Tibial nerve (tissue), 4 donors: Measurements from ENCODE around the gene AP2A2. TPM values are rescaled to one million over a fixed set of nuclear protein-coding genes. Genes with fewer than 3 reads are reported as not detected.

Source experiments
- DNase-seq, 2 donors: peaks; one replicate each; pipeline ENCODE4 v3.0.0-alpha.2; 2019; ENCODE audit warnings: low spot score in 2 of 2
- H3K27ac ChIP-seq, 4 donors: fragments of 200-600 bp; sonication (generic) in 3 of 4; one replicate each; pipeline ENCODE4 v1.5.1; 2017 to 2019; ENCODE audit warnings: mild to moderate bottlenecking in 1 of 4
- H3K27me3 ChIP-seq, 2 donors: fragments of 200-600 bp; sonication (generic) in 1 of 2; one replicate each; pipeline versions ENCODE4 v1.5.1 to v1.6.0; 2017 to 2019
- H3K36me3 ChIP-seq, 3 donors: fragments of 200-600 bp; sonication (generic); one replicate each; pipeline ENCODE4 v1.5.1; 2018 to 2019
- H3K4me1 ChIP-seq, 4 donors: fragments of 200-600 bp; sonication (generic) in 3 of 4; one replicate each; pipeline ENCODE4 v1.5.1; 2017 to 2019
- H3K4me3 ChIP-seq, 4 donors: fragments of 200-600 bp; sonication (generic) in 3 of 4; one replicate each; pipeline ENCODE4 v1.5.1; 2017 to 2019; ENCODE audit warnings: mild to moderate bottlenecking in 1 of 4, moderate library complexity in 1 of 4
- H3K9me3 ChIP-seq, 4 donors: fragments of 200-600 bp; sonication (generic) in 3 of 4; one replicate each; pipeline ENCODE4 v1.5.1; 2017 to 2019
- EP300 ChIP-seq, 2 donors: sonication (generic); formaldehyde crosslinking; IDR thresholded peaks; one replicate each; pipeline ENCODE4 v1.6.1; 2017; ENCODE audit warnings: antibody characterized with exemption in 2 of 2, mild to moderate bottlenecking in 1 of 2
- POLR2A ChIP-seq, 2 donors: fragments of 450-650 bp; IDR thresholded peaks; one replicate each; pipeline ENCODE4 v1.6.1; 2017; ENCODE audit warnings: antibody characterized with exemption in 2 of 2, mild to moderate bottlenecking in 2 of 2, moderate library complexity in 2 of 2
- WGBS, 2 donors: methylation state at CpG; one replicate each; pipeline ENCODE4 v1.1.5; 2018; 5-methylcytosine and 5-hydroxymethylcytosine counted together
- total RNA-seq, 4 donors: library from RNA; depleted of rRNA; stranded (reverse); fragments of >200 nt; gene quantifications; one replicate each; pipeline ENCODE4 v1.1.0, GENCODE V29; 2016
- TF ChIP-seq, protein P1 (sequence below), 5 experiments: fragments of 200-600 bp in 3 of 5; fragments of 450-650 bp in 2 of 5; sonication (generic) in 3 of 5; IDR thresholded peaks; one replicate each; pipeline ENCODE4 v1.5.1; 2016 to 2019; ENCODE audit warnings: antibody characterized with exemption in 5 of 5, mild to moderate bottlenecking in 3 of 5, moderate library complexity in 2 of 5

The AP2A2 gene
- total RNA-seq, 4 donors from 2014 or later = 70.8 to 136 (median 90.3) TPM

GRCh38 chr11:1036303-1036923, 110.7 kb downstream of the AP2A2 start, which contains the start of gene MUC6:
Gene MUC6 (minus strand): TSS chr11:1036718. CDS start chr11:1036655, 63 bp downstream.
- WGBS, 2 donors = 67 to 70% methylated on average over 28 to 33 of the region's 42 CpGs
- TF ChIP-seq POLR2A (IDR thresholded peaks at IDR 0.05) (no peak), EP300 (IDR thresholded peaks at IDR 0.05) (no peak)
- TF ChIP-seq, protein P1, sequence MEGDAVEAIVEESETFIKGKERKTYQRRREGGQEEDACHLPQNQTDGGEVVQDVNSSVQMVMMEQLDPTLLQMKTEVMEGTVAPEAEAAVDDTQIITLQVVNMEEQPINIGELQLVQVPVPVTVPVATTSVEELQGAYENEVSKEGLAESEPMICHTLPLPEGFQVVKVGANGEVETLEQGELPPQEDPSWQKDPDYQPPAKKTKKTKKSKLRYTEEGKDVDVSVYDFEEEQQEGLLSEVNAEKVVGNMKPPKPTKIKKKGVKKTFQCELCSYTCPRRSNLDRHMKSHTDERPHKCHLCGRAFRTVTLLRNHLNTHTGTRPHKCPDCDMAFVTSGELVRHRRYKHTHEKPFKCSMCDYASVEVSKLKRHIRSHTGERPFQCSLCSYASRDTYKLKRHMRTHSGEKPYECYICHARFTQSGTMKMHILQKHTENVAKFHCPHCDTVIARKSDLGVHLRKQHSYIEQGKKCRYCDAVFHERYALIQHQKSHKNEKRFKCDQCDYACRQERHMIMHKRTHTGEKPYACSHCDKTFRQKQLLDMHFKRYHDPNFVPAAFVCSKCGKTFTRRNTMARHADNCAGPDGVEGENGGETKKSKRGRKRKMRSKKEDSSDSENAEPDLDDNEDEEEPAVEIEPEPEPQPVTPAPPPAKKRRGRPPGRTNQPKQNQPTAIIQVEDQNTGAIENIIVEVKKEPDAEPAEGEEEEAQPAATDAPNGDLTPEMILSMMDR (IDR thresholded peaks at IDR 0.05) = no peak
- H3K4me1 ChIP-seq = no peaks in the 10 kb centered on the region
- no peak within 1 kb of the TSS for H3K4me3 ChIP-seq
- H3K9me3 ChIP-seq = no peaks in the 10 kb centered on the region
- no peak within 1 kb of the TSS for H3K27ac ChIP-seq
- no peaks in the 10 kb centered on the region for H3K36me3 ChIP-seq
- H3K27me3 ChIP-seq = peaks cover 0 to 42% of the 10 kb centered on the region in 2 donors
- no peak for DNase-seq

DNA sequence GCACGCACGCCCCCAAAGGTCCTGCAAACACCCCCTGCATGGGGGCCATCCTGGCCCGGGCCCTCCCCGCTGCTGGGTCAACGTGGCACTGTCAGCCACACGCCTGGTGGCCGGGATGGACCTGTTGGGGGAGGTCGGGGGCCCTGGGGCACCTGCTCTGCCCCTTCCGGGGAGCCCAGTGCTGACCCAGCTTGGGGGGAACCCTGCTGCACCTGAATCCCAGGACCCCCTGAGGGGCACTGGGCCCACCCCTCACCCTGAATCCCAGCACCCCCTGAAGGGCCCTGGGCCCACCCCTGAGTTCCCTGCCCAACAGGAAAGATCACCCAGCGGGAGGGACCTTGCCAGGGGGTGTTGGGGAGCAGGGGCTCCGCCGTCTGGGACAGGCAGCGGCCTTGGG, 111.3 kb downstream of the AP2A2 start:
- no peak overlapping the region for H3K4me3 ChIP-seq
- no peaks in the 10 kb centered on the region for H3K9me3 ChIP-seq
- peaks cover 0 to 47% of the 10 kb centered on the region in 2 donors for H3K27me3 ChIP-seq
- TF ChIP-seq, protein P1 (IDR thresholded peaks at IDR 0.05) = no peak
- TF ChIP-seq EP300 (IDR thresholded peaks at IDR 0.05) = no peak
- no peak for TF ChIP-seq POLR2A (IDR thresholded peaks at IDR 0.05)
- no peak overlapping the region for H3K27ac ChIP-seq
- WGBS, 2 donors = 59 to 70% methylated on average over 6 to 10 of the region's 13 CpGs
- no peaks in the 10 kb centered on the region for H3K36me3 ChIP-seq
- H3K4me1 ChIP-seq = no peaks in the 10 kb centered on the region
- no peak for DNase-seq

GRCh38 chr11:1037506-1038055, 111.9 kb downstream of the AP2A2 start:
- H3K4me1 ChIP-seq = no peaks in the 10 kb centered on the region
- 68 to 71% methylated on average over 19 to 21 of the region's 26 CpGs for WGBS, 2 donors
- H3K27ac ChIP-seq = no peak overlapping the region
- DNase-seq = no peak
- H3K9me3 ChIP-seq = no peaks in the 10 kb centered on the region
- H3K36me3 ChIP-seq = no peaks in the 10 kb centered on the region
- H3K4me3 ChIP-seq = no peak overlapping the region
- TF ChIP-seq, protein P1 (IDR thresholded peaks at IDR 0.05) = no peak
- TF ChIP-seq POLR2A (IDR thresholded peaks at IDR 0.05) (no peak), EP300 (IDR thresholded peaks at IDR 0.05) (no peak)
- H3K27me3 ChIP-seq = peaks cover 0 to 54% of the 10 kb centered on the region in 2 donors

- WGBS, 2 donors = 71 to 75% methylated on average over 4 to 9 of the region's 10 CpGs
- no peak overlapping the region for H3K27ac ChIP-seq
- no peaks in the 10 kb centered on the region for H3K36me3 ChIP-seq
- no peak overlapping the region for H3K4me3 ChIP-seq
- no peaks in the 10 kb centered on the region for H3K4me1 ChIP-seq
- peaks cover 0 to 61% of the 10 kb centered on the region in 2 donors for H3K27me3 ChIP-seq
- H3K9me3 ChIP-seq = no peaks in the 10 kb centered on the region
- TF ChIP-seq, protein P1 (IDR thresholded peaks at IDR 0.05) = no peak
- no peak for TF ChIP-seq POLR2A (IDR thresholded peaks at IDR 0.05)
- no peak for TF ChIP-seq EP300 (IDR thresholded peaks at IDR 0.05)
- no peak for DNase-seq
Measured at GRCh38 chr11:1038361-1038760, 112.7 kb downstream of the AP2A2 start.

DNA sequence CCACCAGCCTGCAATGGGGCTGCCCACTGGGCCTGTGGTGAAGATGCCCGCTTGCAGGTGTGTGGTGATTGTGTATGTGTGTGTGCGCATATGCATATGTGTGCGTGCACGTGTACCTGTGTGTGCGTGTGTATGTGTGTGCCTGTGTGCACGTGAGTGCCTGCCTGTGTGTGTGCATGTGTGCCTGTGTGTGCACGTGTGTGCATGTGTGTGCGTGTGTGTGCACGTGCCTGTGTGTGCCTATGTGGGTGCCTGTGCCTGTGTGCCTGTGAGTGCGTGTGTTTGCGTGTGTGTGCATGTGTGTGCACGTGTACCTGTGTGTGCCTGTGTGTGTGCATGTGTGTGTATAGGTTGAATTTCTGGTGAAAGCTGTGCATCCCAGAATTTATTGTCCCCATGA, 113.3 kb downstream of the AP2A2 start:
- no peak for TF ChIP-seq EP300 (IDR thresholded peaks at IDR 0.05)
- TF ChIP-seq, protein P1 (IDR thresholded peaks at IDR 0.05) = no peak
- TF ChIP-seq POLR2A (IDR thresholded peaks at IDR 0.05) = no peak
- 92 to 93% methylated on average over 12 of the region's 12 CpGs for WGBS, 2 donors

More for the DNA sequence above, 113.3 kb downstream of the AP2A2 start:
- H3K27me3 ChIP-seq = peaks cover 0 to 67% of the 10 kb centered on the region in 2 donors
- no peaks in the 10 kb centered on the region for H3K36me3 ChIP-seq
- H3K9me3 ChIP-seq = no peaks in the 10 kb centered on the region
- H3K4me1 ChIP-seq = no peaks in the 10 kb centered on the region
- DNase-seq = no peak
- H3K27ac ChIP-seq = no peak overlapping the region
- H3K4me3 ChIP-seq = no peak overlapping the region
